HG03159 (cell line): ENCODE measurements around the gene MYEOV.
A peak's percentile ranks its signal among the peaks of the same experiment; 100 is the strongest.

Experiments used
- ATAC-seq: cut with Tn5 transposase; IDR thresholded peaks from one replicate; pipeline ENCODE4 v1.9.1; 2021; ENCODE audit warnings: mild to moderate bottlenecking, moderate library complexity; ENCODE audit not compliant: unreplicated experiment

MYEOV gene

DNA sequence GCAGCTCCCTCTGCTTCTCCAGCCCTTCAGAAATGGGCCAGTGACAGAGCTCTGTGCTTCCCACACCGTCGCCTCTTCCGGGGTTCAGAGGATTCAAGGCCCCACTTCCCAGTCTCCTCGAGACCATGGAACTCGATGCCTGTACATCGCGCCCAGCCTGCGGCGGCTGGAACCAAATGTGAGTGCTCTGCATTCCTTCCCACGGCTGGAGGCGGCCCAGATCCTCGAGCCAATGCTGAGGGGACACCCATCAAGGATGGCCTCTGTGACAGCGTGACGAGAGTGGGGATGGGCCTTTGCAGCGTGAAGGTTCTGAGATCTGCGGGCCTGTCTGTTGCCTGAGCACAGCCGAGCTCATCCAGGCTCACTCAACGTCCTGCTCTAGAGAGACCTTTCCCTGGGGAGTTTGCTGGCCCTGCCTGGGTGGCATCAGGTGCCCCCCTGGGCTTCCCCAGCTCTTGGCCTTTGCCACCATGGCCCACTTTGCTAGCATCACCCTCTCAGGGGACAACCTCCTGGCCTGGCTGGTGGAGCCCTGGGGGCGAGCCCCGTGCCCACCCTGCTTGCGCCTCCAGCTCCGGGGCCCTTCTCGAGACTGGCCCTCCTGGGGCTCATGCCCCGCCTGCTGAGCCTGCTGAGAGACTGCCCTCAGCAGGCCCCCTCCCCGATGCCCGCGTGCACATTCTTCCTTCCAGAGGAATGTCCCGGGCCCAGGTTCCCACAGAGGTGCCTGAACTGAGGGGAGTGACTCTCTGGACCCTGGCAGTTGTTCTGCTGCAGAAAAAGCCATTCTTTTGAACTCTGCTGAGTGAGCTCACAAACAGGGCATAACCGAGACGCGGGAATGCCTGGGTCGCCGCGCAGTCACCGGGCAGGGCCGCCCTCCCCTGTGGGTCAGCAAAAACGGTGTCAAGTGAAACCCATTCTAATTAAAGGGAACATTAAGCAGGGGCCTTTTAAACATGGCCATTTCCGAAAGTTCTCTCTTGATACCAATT is 7.3 kb upstream of the MYEOV start:
- ATAC-seq: no peak

DNA sequence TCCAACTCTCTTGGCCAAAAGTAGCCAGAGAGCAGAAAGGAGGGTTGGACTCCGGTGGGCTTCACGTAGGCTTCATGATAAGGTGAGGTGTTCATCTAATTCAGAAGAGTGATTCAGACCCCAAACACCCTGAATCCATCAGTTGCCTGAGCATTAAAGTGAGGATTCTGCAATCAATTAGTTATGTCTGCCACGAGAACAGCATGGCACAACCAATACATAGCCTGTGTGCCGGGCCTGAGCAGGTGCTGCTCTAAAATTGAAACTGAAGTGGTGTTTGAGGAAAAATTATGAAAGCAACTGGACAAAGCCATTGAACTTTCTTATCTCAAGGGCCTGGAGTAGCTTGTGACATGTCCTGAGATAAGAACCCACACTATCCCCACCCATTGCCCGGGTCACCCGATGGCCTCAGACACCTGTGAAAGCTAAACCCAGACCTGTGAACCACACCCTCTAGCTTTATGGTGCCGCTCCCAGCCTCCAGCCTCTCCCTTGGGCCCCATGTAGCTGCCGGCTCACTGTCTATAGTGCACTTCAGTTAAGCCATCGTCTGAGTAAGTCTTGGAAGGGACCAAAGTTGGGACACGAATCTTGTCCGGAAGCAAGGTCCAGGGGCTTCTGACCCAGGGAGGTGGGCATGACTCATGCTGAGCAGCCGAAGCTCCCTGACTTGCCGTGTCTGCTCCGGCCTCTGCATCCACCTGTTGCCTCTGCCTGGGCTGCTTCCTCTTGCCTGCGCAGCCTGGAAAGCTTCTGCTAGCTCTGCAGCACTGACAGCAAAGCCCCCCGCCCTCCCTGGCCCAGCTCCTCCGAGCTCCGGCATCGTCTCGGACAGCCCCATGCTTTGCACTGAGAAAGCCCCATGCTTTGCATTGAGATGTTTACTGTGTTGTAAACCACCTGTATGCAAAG is 5.7 kb upstream of the MYEOV start:
- ATAC-seq: no peak

DNA sequence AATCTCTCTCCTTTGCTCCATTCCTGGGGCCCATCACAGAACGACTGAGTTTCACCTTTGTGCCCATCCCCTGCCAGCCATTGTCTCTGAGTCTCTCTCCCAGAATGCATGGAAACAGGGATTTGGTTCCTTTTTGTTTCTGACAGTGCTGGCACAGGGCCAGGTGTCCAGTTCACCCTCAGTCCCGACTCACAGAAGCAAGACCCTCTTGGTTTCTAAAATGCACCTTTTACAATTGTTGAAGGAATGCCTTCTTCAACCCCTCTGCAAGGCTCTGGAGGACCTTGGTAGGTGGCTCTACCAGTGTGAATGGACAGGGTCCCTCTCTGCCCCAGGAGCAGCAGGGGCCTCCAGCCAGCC is 5.1 kb upstream of the MYEOV start:
- ATAC-seq: no peak

GRCh38 chr11:69290806-69291205 is 3.1 kb upstream of the MYEOV start:
- no peak for ATAC-seq

GRCh38 chr11:69291459-69292110 is 2.4 kb upstream of the MYEOV start:
- ATAC-seq: no peak

- no peak for ATAC-seq
These were observed 1.7 kb upstream of the MYEOV start for GRCh38 chr11:69292221-69292648.

GRCh38 chr11:69293087-69293486 is 868 bp upstream of the MYEOV start:
- no peak for ATAC-seq

- no peak for ATAC-seq
These were observed 670 bp downstream of the MYEOV start for GRCh38 chr11:69294571-69295078.

- no peak for ATAC-seq
These were observed 1.4 kb downstream of the MYEOV start for GRCh38 chr11:69295079-69295994.

- no peak for ATAC-seq
These were observed 2.3 kb downstream of the MYEOV start for GRCh38 chr11:69295995-69296889.

DNA sequence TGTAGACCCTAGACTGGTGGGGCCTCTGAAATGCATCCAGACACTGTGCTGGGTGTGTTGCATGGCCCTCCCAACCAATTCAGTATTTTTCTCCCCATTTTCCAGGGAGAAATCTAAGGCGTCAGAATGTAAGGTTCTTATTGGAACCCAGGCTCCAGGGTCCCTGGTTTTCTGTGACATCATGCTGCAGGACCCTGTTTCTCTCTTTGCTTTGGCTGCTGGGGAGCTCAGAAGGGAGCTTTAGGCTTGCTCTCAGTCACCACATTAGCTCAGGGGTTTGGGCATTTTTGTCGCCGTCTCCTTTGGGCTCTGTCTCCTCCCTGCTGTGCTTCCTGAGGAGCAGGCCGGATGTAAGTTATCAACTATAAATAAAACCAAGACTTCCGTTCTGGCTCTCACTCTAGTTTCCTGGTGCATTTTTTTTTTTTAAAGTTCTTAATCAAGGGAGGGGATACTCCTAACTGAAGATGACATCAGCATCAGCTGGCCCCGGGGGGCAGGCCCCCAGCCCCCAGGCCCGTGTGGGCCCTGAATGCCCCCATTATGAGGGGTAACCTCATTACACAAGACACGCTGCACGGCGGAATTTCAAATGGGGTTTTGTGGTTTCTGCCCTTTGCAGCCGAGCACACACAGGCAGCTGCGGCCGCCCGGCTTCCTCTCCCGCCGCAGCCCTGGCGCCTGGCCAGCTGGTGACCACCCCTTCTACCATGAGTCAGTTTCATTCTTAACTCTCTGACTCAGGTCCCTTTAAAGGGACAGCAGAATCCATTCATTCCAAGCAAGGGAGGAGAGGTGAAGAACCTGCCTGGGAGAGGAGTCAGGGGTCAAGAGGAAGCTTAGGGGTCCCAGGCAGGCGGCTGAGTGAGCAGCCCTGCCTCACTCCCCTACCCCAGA is 3.2 kb downstream of the MYEOV start:
- peak; percentile 53 for ATAC-seq

- peak; percentile 16 for ATAC-seq
These were observed 3.9 kb downstream of the MYEOV start for GRCh38 chr11:69297787-69298266.

- ATAC-seq: peak; percentile 35
These were observed 4.5 kb downstream of the MYEOV start for GRCh38 chr11:69298267-69299022.

DNA sequence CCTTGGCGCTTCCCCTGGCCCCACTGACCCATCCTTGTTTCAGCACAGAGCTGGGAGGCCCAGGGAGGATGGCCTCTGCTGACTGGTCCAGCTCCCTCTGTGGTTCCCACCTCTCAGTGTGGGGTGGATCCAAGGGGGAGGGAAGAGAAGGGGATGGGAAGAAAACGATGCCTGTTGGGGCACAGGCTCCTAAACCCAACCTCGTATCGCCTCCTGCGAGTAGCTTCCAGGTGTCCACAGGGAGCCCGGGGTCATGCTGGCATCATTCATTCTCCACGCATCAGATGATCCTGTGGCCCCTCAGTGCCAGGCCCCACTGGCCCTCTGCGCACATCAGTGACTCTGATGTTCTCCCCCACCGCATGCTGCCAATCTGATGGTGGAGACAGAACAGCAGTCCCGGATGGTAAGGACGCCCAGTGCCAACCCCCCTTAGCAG is 5.1 kb downstream of the MYEOV start:
- no peak for ATAC-seq

DNA sequence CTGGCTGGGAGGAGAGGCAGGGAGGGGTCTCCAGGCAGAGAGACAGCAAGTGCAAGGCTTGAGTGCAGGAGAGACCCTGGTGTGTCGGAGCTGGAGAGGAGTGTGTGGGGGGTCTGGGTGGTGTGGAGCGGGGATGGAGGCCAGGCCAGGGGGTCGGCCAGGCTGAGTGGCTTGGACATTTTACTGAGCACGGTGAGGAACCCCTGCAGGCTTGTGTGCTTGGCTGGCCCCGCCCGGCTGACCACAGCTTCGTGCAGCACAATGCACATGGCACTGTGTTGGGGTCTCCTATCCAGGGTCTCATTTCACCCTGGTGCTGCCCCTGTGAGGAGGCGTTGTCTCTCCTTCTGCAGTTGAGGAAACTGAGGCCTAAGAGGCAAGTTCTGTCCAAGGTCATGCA is 5.6 kb downstream of the MYEOV start:
- ATAC-seq: no peak

DNA sequence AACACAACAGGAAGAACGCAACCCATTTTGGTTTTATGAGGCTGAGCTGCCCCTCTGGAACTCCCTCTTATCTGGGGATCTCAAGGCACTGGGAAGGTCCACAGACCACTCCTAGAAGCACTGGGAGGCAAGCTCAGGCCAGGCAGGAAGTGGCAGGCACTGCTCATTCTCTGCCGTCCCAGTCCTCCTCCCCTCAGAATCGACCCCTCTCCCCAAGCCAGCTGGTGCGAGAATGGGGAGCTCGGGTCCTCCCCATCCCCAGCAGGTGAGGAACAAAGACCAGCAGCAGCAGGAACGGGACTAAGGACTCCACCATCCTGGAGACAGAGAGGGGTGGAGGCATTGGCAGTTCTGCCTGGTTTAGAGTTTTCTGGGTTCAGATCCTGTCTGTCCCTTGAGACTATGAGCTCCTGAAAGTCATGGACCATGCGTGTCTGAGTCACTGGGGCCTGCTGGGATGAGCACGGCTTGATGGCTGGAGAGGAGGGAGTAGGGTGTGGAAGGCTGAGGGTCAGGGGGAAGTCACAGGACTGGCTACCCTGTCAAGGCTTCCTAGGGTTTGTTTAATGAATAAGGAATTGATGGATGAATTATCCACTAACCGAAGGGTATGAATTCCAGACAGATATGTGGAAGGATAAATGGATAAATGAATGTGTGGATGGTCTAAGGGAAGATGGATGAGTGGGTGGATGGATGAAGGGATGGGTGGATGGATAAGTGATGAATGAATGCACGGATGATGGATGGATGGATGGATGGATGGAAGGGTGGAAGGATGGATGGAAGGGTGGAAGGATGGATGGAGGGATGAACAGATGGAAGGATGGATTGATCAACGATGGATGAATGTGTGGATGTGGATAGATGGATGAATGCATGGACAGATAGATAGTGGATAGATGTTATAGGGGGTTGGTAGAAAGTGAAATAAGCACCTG is 6.4 kb downstream of the MYEOV start:
- ATAC-seq: no peak
